Fibroblast of mammary gland (primary cell): ENCODE measurements around the gene ATXN7L1.

Source experiments
- DNase-seq: peaks from one replicate; pipeline ENCODE4 v3.0.0-alpha.2; 2010; ENCODE audit warnings: low read depth
- H3K4me3 ChIP-seq: 2 replicates; pipeline ENCODE4 v1.5.1; 2011; ENCODE audit warnings: low read depth, mild to moderate bottlenecking, low read length, moderate library complexity; ENCODE audit not compliant: control insufficient read depth
- CTCF ChIP-seq: conservative IDR thresholded peaks from 2 replicates; pipeline ENCODE4 v1.5.1; 2011; ENCODE audit warnings: low read depth, low read length, inconsistent platforms; ENCODE audit not compliant: control insufficient read depth, insufficient read depth

The ATXN7L1 gene

GRCh38 chr7:105689067-105689819 lies 187.2 kb downstream of the ATXN7L1 start:
- DNase-seq, result no peak
- no peak overlapping the region for H3K4me3 ChIP-seq
- TF ChIP-seq CTCF, result no peak

GRCh38 chr7:105688617-105689016 lies 187.8 kb downstream of the ATXN7L1 start:
- TF ChIP-seq CTCF, result no peak
- DNase-seq, result no peak
- no peak overlapping the region for H3K4me3 ChIP-seq

- DNase-seq, result no peak
- no peak overlapping the region for H3K4me3 ChIP-seq
- no peak for TF ChIP-seq CTCF
Observed at GRCh38 chr7:105685161-105685560, 191.2 kb downstream of the ATXN7L1 start.

DNA sequence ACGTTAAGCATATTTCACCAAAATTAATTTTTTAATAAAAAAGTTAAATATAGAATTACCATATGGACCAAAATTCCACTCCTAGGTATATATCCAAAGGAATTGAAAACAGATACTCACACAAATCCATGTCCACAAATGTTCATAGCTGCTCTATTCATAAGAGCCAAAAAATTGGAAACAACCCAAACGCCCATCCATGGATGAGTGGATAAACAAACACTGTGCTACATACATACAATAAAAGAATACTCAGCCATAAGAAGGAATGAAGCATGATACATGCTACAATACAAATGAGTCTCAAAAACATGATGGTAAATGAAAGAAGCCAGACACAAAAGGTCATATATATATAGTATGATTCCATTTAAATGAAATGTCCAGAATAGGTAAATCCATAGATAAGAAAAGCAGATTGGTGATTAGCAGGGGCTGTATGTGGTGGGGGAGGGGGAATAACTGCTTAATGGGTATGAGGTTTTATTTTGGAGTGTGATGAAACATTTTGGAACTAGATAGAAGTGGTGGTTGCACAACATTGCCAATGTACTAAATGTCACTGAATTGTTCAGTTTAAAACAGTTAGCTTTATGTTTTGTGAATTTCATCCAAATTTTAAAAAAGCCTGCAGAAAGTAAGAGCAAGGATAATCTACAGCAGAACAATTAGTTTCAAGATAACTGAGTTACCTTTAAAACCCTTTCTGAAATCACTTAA lies 193.9 kb downstream of the ATXN7L1 start:
- no peak overlapping the region for H3K4me3 ChIP-seq
- TF ChIP-seq CTCF, result no peak
- DNase-seq, result peak; percentile 30

DNA sequence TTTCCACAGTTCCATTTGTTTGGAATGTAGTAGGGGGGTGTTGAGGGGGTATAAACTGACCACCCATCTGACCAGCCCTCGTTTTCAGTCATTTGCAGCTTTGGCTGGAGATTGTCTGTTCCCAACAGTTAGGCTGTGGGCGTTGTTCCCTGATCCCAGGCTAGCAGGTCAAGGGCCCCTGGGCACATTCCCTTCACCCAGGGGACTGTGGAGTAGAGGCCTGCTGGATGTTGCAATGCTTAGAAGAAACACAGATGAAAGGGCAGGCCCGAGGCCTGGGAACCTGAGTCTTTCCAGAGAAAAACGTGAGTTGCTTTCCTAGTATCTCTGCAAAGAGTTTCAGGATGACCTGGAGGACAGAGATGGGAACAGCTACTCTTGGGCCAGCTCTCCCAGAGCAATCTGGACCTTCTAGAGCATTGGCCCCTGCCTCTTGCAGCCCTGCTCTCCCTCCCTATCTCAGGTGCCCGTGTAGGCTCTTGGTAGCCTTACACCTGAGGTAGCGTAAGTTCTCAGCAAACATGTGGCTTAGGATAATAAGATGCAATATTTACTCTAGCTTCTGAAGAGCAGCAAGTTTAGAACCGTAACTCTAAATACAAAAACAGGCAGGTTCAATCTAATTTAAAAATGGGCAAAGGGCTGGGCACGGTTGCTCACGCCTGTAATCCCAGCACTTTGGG lies 195.8 kb downstream of the ATXN7L1 start:
- TF ChIP-seq CTCF, result no peak
- no peak overlapping the region for H3K4me3 ChIP-seq
- peak; percentile 54 for DNase-seq

DNA sequence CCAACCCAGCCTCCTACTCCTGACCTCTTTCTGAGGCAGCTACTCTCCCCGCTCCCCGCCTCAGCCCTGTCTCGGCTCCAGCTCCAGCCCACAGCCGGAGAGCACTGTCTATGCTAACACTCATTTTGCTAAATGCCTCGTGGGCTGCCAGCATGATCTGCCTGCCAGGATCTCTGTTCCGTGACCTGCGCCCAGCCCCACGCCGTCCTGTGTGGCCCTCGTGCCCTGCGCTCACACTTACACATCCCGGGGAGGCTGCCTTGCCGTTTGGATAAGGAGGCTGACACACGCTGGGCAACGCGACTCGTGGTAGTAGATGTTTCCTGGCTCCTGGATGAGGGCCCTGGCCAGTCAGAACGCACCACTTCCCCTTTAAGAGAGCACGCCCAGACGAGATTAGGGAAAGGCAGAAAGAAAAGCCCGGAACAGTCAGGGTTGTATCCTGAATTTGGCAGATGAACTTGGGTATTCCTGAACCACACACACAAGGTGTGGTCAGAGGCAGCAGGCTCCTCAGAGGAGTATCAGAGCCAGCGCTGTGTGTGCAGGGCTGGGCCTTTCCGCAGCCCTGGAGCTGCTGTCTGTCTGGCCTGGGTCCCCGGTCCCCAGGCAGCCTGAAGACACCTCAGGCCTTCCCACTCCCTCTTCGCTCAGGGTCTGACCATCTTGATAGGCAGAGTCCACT lies 197.4 kb downstream of the ATXN7L1 start:
- peak; percentile 80 for DNase-seq
- no peak for TF ChIP-seq CTCF

More for the DNA sequence above, 197.4 kb downstream of the ATXN7L1 start:
- peak overlapping the region; percentile 33 for H3K4me3 ChIP-seq
